M059J (cell line): ENCODE data around the gene CXCL16. TPM values are rescaled to one million over a fixed set of nuclear protein-coding genes. Genes with fewer than 3 reads are reported as not detected.
"Not testable (repeated sequence)": the region's sequence is repeated elsewhere in the genome, so short reads cannot be mapped to it uniquely, and the experiment has no call there.

Experiments
- DNase-seq: peaks from one replicate; pipeline ENCODE4 v3.0.0-alpha.2; 2012; ENCODE audit warnings: low read depth
- total RNA-seq: library from RNA; depleted of rRNA; stranded (reverse); fragments of >200 nt; shearing (Covaris generic); gene quantifications from 2 replicates; pipeline ENCODE4 v1.2.3, GENCODE V29; 2014; rRNA removed

CXCL16 gene
- total RNA-seq, 1 experiment from 2014 or later = 5.5 TPM

DNA sequence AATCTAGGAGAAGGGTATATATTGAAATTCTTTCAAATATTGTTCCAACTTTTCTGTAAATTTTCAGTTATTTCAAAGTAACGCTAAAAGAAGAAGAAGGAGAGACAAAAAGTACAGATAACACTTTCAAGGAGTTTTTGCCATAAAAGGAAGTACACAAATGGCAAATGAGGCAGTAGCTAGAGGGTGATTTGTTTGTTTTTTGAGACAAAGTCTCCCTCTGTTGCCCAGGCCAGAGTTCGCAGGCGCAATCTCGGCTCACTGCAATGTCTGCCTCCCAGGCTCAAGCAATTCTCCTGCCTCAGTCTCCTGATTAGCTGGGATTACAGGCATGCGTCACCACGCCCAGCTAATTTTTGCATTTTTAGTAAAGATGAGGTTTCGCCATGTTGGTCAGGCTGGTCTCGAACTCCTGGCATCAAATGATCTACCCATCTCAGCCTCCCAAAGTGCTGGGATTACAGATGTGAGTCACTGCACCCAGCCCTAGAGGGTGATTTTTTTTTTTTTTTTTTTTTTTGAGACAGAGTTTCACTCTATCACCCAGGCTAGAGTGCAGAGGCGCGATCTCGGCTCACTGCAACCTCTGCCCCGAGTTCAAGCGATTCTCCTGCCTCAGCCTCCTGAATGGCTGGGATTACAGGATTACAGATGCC lies 40.2 kb downstream of the CXCL16 start:
- DNase-seq = not testable (repeated sequence)

DNA sequence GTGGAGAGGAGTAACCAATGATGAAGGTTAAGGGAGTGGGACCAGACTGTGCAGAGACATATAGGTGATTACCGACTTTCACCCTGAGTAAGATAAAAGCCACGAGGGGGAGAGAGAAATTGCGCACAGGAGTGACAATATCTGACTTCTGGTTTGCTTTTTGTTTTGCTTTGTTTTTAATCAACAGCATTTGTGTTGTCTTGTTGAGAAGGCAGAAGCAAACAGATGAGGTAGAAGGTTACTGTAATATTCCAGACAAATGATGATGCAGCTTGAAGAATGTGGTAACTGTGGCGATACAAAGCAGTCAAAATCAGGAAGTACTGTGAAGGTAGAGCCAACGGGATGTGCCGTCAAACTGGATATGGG lies 43.3 kb downstream of the CXCL16 start:
- no peak for DNase-seq

DNA sequence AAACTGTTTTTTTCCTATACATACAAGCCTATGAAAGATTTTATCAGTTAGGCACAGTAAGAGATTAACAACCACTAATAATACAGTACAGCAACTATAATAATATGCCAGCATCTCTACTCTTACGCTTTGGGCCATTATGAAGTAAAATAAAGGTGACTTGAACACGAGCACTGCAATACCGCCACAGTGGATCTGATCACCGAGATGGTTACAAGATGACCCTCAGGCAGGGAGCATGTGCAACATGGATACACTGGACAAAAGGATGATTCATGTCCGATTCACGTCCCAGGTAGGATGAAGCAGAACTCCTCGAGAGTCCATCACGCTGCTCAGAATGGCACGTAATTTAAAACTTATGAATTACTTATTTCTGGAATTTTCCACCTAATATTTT lies 46.3 kb downstream of the CXCL16 start:
- DNase-seq = no peak

DNA sequence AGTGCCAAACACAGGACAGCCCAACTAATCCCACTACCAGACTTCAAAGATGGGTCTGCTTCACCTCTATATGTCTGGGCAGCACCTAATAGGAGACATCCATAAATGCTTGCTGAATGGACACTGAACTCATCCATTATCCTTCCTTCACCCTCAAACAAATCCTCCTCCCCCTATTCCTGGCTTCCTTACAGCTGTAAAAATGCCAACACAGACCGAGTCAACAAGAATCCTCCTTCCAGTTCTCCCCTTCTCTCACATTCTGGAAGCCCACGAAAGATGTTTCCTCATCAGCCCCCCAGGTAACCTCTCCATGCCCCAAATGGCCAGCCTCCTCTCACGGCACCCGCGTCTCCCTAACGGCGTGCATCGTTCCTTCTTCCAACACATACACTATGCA lies 48.0 kb downstream of the CXCL16 start:
- no peak for DNase-seq

DNA sequence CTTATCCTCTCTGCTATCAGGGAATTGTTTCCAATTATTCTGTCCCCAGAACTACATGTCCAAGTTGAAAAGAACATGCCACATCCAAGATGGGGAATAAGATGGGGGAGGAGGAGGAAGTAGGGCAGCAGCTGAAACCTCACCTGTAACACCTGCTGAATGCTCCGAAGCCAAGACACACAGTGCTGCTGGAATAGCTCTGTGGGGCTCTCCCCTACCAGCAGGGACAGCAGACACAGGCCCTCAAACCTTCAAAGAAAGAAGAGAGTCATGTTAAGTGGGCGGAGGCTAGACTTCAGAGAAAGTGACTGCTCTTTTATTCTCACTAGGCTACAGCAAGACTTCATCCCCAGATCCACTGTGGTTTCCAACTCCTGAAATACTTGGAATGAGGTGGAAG lies 49.0 kb downstream of the CXCL16 start:
- no peak for DNase-seq

DNA sequence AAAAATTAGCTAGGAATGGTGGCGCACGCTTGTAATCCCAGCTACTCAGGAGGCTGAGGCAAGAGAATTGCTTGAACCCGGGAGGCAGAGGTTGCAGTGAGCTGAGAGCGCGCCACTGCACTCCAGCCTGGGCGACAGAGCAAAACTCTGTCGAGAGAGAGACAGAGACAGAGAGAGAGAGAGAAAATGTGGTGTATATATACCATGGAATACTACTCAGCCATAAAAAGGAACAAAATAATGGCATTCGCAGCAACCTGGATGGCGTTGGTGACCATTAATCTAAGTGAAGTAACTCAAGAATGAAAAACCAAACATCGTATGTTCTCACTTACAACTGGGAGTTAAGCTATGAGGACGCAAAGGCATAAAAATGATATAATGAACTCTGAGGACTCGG lies 49.9 kb downstream of the CXCL16 start:
- not testable (repeated sequence) for DNase-seq

DNA sequence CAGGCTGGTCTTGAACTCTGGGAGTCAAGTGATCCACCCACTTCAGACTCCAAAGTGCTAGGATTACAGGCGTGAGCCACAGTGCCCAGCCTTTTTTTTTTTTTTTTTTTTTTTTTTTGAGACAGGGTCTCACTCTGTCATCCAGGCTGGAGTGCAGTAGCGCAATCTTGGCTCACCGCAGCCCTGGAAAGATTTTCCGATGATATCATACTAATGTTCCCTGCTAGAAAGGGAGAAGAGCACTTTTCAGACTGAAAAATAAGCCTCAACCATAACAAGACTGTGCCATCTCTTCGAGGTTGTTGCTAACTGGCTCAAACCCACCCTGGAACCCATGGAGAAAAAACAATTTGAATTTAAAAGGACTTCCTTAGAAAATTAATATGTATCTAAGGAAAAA lies 56.0 kb downstream of the CXCL16 start:
- DNase-seq = not testable (repeated sequence)

Other genes with a start within 250 kb of the CXCL16 start
- gene SPNS2, start 241.0 kb downstream of the CXCL16 start, total RNA-seq = 0.52 and 0.54 TPM in 2 replicates
- gene MYBBP1A, start 184.5 kb downstream of the CXCL16 start, total RNA-seq = 26.9 and 45.3 TPM in 2 replicates
- gene GGT6, start 179.4 kb downstream of the CXCL16 start, total RNA-seq = not detected in 2 replicates
- not detected in 2 replicates for gene SMTNL2, start 155.4 kb downstream of the CXCL16 start, total RNA-seq
- not detected in 2 replicates for gene ALOX15, start 98.2 kb downstream of the CXCL16 start, total RNA-seq
- 12.5 and 20.8 TPM in 2 replicates for gene PELP1, start 35.8 kb downstream of the CXCL16 start, total RNA-seq
- 12.5 and 15.4 TPM in 2 replicates for gene ARRB2, start 29.3 kb downstream of the CXCL16 start, total RNA-seq
- 15.4 and 18.7 TPM in 2 replicates for gene MED11, start 8.5 kb downstream of the CXCL16 start, total RNA-seq
- not detected in 2 replicates for gene ZMYND15, start 95 bp downstream of the CXCL16 start, total RNA-seq
- not detected in 2 replicates for gene TM4SF5, start 32.0 kb upstream of the CXCL16 start, total RNA-seq
- 0.34 TPM in 1 of 2 replicates, not detected in the other for gene VMO1, start 46.4 kb upstream of the CXCL16 start, total RNA-seq
- gene GLTPD2, start 49.0 kb upstream of the CXCL16 start, total RNA-seq = not detected in 2 replicates
- 296 and 331 TPM in 2 replicates for gene PSMB6, start 56.2 kb upstream of the CXCL16 start, total RNA-seq
- gene PLD2, start 67.2 kb upstream of the CXCL16 start, total RNA-seq = 3.7 and 7.5 TPM in 2 replicates
- 20.2 and 28.7 TPM in 2 replicates for gene MINK1, start 93.4 kb upstream of the CXCL16 start, total RNA-seq
- gene C17orf107, start 159.6 kb upstream of the CXCL16 start, total RNA-seq = 0.20 TPM in 1 of 2 replicates, not detected in the other
- 0.02 TPM in 1 of 2 replicates, not detected in the other for gene CHRNE, start 163.2 kb upstream of the CXCL16 start, total RNA-seq
- 0.05 TPM in 1 of 2 replicates, not detected in the other for gene GP1BA, start 192.3 kb upstream of the CXCL16 start, total RNA-seq
- 87.0 and 103 TPM in 2 replicates for gene SLC25A11, start 200.1 kb upstream of the CXCL16 start, total RNA-seq
- gene RNF167, start 200.3 kb upstream of the CXCL16 start, total RNA-seq = 27.8 and 30.5 TPM in 2 replicates
- 1,238 and 1,483 TPM in 2 replicates for gene PFN1, start 208.6 kb upstream of the CXCL16 start, total RNA-seq
- 0.27 and 1.1 TPM in 2 replicates for gene ENO3, start 211.2 kb upstream of the CXCL16 start, total RNA-seq
- gene SPAG7, start 227.9 kb upstream of the CXCL16 start, total RNA-seq = 30.0 and 38.4 TPM in 2 replicates
- 4.8 and 11.0 TPM in 2 replicates for gene CAMTA2, start 247.7 kb upstream of the CXCL16 start, total RNA-seq